ENCODE results near the gene RNF13.

The RNF13 gene

GRCh38 chr3:149812606-149813366 is at the start of gene RNF13:
TSS of gene RNF13 (plus strand) at chr3:149813215. CDS start at chr3:149846027, 32,812 bp downstream.
- peak; percentile 99 for DNase-seq (ENCODE audit: low spot score)

- DNase-seq (ENCODE audit: low spot score): no peak
These were observed 49.3 kb upstream of the RNF13 start for GRCh38 chr3:149763565-149764195.

- no peak for DNase-seq (ENCODE audit: low spot score)
These were observed 48.7 kb upstream of the RNF13 start for GRCh38 chr3:149764302-149764701.

- peak; percentile 62 for DNase-seq (ENCODE audit: low spot score)
These were observed 47.2 kb upstream of the RNF13 start for GRCh38 chr3:149765762-149766334.

GRCh38 chr3:149767720-149768119 is 45.3 kb upstream of the RNF13 start:
- DNase-seq (ENCODE audit: low spot score): no peak

GRCh38 chr3:149768704-149769103 is 44.3 kb upstream of the RNF13 start:
- DNase-seq (ENCODE audit: low spot score): no peak

GRCh38 chr3:149770246-149770645 is 42.8 kb upstream of the RNF13 start:
- DNase-seq (ENCODE audit: low spot score): no peak

GRCh38 chr3:149771652-149772271 is 41.3 kb upstream of the RNF13 start:
- DNase-seq (ENCODE audit: low spot score): peak; percentile 43

- no peak for DNase-seq (ENCODE audit: low spot score)
These were observed 40.2 kb upstream of the RNF13 start for GRCh38 chr3:149772861-149773260.

- DNase-seq (ENCODE audit: low spot score): no peak
These were observed 36.8 kb upstream of the RNF13 start for GRCh38 chr3:149776170-149776569.

GRCh38 chr3:149777414-149778214 is 35.4 kb upstream of the RNF13 start:
- no peak for DNase-seq (ENCODE audit: low spot score)

GRCh38 chr3:149781211-149781610 is 31.8 kb upstream of the RNF13 start:
- no peak for DNase-seq (ENCODE audit: low spot score)

- no peak for DNase-seq (ENCODE audit: low spot score)
These were observed 31.3 kb upstream of the RNF13 start for GRCh38 chr3:149781741-149782140.

GRCh38 chr3:149783576-149783975 is 29.4 kb upstream of the RNF13 start:
- peak; percentile 76 for DNase-seq (ENCODE audit: low spot score)

- peak; percentile 81 for DNase-seq (ENCODE audit: low spot score)
These were observed 28.8 kb upstream of the RNF13 start for GRCh38 chr3:149784064-149784704.

GRCh38 chr3:149790268-149790667 is 22.7 kb upstream of the RNF13 start:
- no peak for DNase-seq (ENCODE audit: low spot score)

GRCh38 chr3:149790698-149791097 is 22.3 kb upstream of the RNF13 start:
- DNase-seq (ENCODE audit: low spot score): no peak

- DNase-seq (ENCODE audit: low spot score): no peak
These were observed 20.4 kb upstream of the RNF13 start, which contains the start of gene ANKUB1 for GRCh38 chr3:149792452-149793270. TSS of gene ANKUB1 (minus strand) at chr3:149792554. CDS start at chr3:149792366, 188 bp downstream.

GRCh38 chr3:149796026-149796425 is 17.0 kb upstream of the RNF13 start:
- DNase-seq (ENCODE audit: low spot score): no peak

GRCh38 chr3:149800693-149801092 is 12.3 kb upstream of the RNF13 start:
- DNase-seq (ENCODE audit: low spot score): no peak
